ENCODE data around the gene TIMM17A. TPM values are rescaled to one million over a fixed set of nuclear protein-coding genes. Genes with fewer than 3 reads are reported as not detected.

Gene TIMM17A
- polyA plus RNA-seq, 1 donor (not counting 4 experiments of a cell fraction or from before 2014, with no cell fraction given), result 116 TPM

- H3K27ac ChIP-seq (ENCODE audit: control insufficient read depth, insufficient read depth, low read length), result no peak overlapping the region
- H3K9ac ChIP-seq (ENCODE audit: control insufficient read depth, extremely low read depth, insufficient read depth, low read length), result no peak overlapping the region
- H3K9me1 ChIP-seq (ENCODE audit: control insufficient read depth, extremely low read depth, insufficient read depth, low read length), result no peaks in the 10 kb centered on the region
- TF ChIP-seq EZH2 (IDR thresholded peaks at IDR 0.05; ENCODE audit: low read length), result no peak
- TF ChIP-seq CTCF (optimal IDR thresholded peaks at IDR 0.05 in 1 of 3, IDR thresholded peaks at IDR 0.05 in 1 of 3, conservative IDR thresholded peaks at IDR 0.05 in 1 of 3; ENCODE audit: extremely low read depth in 1 of 3, insufficient read depth in 2 of 3, low read length in 3 of 3), result no peak
- no peaks in the 10 kb centered on the region for H3K9me3 ChIP-seq (ENCODE audit: control insufficient read depth, low read depth, low read length)
- no peaks in the 10 kb centered on the region for H4K20me1 ChIP-seq (ENCODE audit: control insufficient read depth, extremely low read depth, insufficient read depth, low read length)
- FAIRE-seq (no peak), DNase-seq (ENCODE audit: low read depth, low spot score) (no peak)
- H2AFZ ChIP-seq (ENCODE audit: control insufficient read depth, low read length), result no peak overlapping the region
- H3K4me3 ChIP-seq (ENCODE audit: control insufficient read depth in 2 of 3, extremely low read depth in 1 of 3, insufficient read depth in 2 of 3, low read depth in 1 of 3, low read length in 3 of 3), result no peak overlapping the region
- dilution Hi-C loops (cut with MboI; ENCODE audit: extremely low pct_ligation_motif_present, low sequenced_read_pairs), result no loop called here
- H3K4me1 ChIP-seq (ENCODE audit: control insufficient read depth, extremely low read depth, insufficient read depth, low read length), result no peaks in the 10 kb centered on the region
- no peak overlapping the region for H3K4me2 ChIP-seq (ENCODE audit: control insufficient read depth, extremely low read depth, insufficient read depth, low read depth, low read length)
- H3K79me2 ChIP-seq (ENCODE audit: control insufficient read depth, insufficient read depth, low read length), result no peaks in the 10 kb centered on the region
- no peaks in the 10 kb centered on the region for H3K27me3 ChIP-seq (ENCODE audit: control insufficient read depth, extremely low read depth, insufficient read depth, low read length)
- no peaks in the 10 kb centered on the region for H3K36me3 ChIP-seq (ENCODE audit: control insufficient read depth in 2 of 2, extremely low read depth in 1 of 2, insufficient read depth in 2 of 2, low read length in 2 of 2)
Observed at GRCh38 chr1:201930803-201931202, 24.5 kb upstream of the TIMM17A start.

GRCh38 chr1:201933840-201934430, 21.4 kb upstream of the TIMM17A start:
- Histone ChIP-seq H3K9me3 (ENCODE audit: control insufficient read depth, low read depth, low read length) (no peaks in the 10 kb centered on the region), H2AFZ (ENCODE audit: control insufficient read depth, low read length) (no peak overlapping the region), H3K9ac (ENCODE audit: control insufficient read depth, extremely low read depth, insufficient read depth, low read length) (no peak overlapping the region), H3K36me3 (ENCODE audit: control insufficient read depth in 2 of 2, extremely low read depth in 1 of 2, insufficient read depth in 2 of 2, low read length in 2 of 2) (no peaks in the 10 kb centered on the region), H3K4me2 (ENCODE audit: control insufficient read depth, extremely low read depth, insufficient read depth, low read depth, low read length) (no peak overlapping the region), H3K9me1 (ENCODE audit: control insufficient read depth, extremely low read depth, insufficient read depth, low read length) (no peaks in the 10 kb centered on the region), H3K27ac (ENCODE audit: control insufficient read depth, insufficient read depth, low read length) (no peak overlapping the region), H3K4me1 (ENCODE audit: control insufficient read depth, extremely low read depth, insufficient read depth, low read length) (peaks cover 9% of the 10 kb centered on the region), H3K4me3 (ENCODE audit: control insufficient read depth in 2 of 3, extremely low read depth in 1 of 3, insufficient read depth in 2 of 3, low read depth in 1 of 3, low read length in 3 of 3) (no peak overlapping the region), H3K27me3 (ENCODE audit: control insufficient read depth, extremely low read depth, insufficient read depth, low read length) (no peaks in the 10 kb centered on the region), H3K79me2 (ENCODE audit: control insufficient read depth, insufficient read depth, low read length) (no peaks in the 10 kb centered on the region), H4K20me1 (ENCODE audit: control insufficient read depth, extremely low read depth, insufficient read depth, low read length) (no peaks in the 10 kb centered on the region)
- FAIRE-seq (no peak), DNase-seq (ENCODE audit: low read depth, low spot score) (no peak)
- dilution Hi-C loops (cut with MboI; ENCODE audit: extremely low pct_ligation_motif_present, low sequenced_read_pairs), result no loop called here
- no peak for TF ChIP-seq CTCF (optimal IDR thresholded peaks at IDR 0.05 in 1 of 3, IDR thresholded peaks at IDR 0.05 in 1 of 3, conservative IDR thresholded peaks at IDR 0.05 in 1 of 3; ENCODE audit: extremely low read depth in 1 of 3, insufficient read depth in 2 of 3, low read length in 3 of 3)
- no peak for TF ChIP-seq EZH2 (IDR thresholded peaks at IDR 0.05; ENCODE audit: low read length)
